GM19372 (cell line): ENCODE results near the gene TTC13.

Experiments
- ATAC-seq: cut with Tn5 transposase; IDR thresholded peaks from one replicate; pipeline ENCODE4 v1.9.1; 2021; ENCODE audit warnings: mild to moderate bottlenecking, low read depth, moderate library complexity; ENCODE audit not compliant: unreplicated experiment

Gene TTC13

GRCh38 chr1:230913496-230913895, 65.2 kb downstream of the TTC13 start:
- ATAC-seq = no peak

DNA sequence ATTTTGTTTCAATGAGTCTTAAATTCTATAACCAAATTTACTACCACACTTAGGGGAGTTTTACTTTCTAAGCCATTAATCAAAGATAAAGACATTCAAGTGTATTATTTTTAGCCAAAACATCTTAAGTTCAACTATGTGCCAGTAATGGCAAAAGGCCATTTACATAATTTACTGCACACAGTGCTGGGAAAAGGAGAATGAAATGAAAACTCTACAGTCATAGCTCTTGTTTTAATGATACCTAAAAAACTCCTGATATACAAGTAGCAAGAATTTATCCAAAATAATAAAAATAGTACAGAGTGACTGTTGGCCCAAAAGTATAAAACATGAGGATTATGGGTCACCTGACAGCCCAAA, 67.9 kb downstream of the TTC13 start:
- no peak for ATAC-seq

- ATAC-seq = no peak
Observed at GRCh38 chr1:230909974-230910754, 68.5 kb downstream of the TTC13 start.

DNA sequence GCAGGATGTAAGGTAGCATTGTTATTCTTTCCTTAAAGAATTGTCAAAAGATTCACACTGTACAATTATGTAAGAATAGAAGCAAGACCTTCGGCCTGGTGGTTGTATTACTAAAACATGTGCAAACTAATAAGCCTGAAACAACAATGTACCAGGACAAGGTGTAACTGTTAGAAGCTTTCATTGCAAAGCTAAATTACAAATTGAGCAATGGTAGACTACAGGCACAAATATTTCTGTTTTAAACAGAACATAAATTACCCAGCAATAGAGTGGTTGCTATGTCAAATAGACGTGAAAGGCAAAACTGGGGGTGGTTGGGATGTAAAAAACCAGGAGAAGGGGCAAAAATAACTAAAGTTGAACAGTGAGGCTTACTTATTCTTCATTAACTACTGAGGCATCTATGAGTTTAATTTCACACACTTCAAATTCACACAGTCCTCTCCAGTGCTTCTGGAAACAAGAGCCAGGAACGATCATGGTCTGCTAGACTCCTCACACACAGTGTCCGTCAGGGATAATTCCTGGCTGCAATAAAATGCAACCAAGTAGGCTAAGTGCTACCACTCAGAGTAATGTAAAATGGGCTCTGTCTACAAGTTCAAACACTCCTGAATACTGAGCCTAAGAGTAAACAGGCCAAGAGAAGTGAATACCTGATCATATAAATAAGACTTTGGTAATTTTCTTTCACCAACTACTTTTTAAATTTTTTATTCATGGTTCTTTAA, 71.0 kb downstream of the TTC13 start:
- ATAC-seq = no peak

DNA sequence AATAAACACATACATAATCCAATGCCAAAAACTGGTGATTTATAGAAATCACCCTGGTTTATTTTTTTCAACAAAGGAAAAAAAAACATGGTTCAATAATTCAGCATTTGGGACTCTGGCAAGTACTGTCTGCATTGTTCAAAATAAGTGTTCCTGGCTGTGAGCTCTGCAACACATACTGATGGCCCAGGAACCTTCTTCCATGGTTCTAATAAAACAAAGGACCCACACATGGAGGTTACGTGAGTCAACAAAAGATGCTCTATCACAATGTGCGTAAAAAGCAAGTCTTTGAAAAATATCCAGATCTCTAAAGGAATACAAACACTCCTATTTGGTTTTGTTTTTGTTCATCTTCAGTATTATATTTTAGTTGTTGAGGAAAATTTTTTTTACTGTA, 72.4 kb downstream of the TTC13 start:
- ATAC-seq = no peak

- ATAC-seq = no peak
Observed at GRCh38 chr1:230905733-230906132, 72.9 kb downstream of the TTC13 start.

- no peak for ATAC-seq
Observed at GRCh38 chr1:230902349-230902923, 76.2 kb downstream of the TTC13 start.

- no peak for ATAC-seq
Observed at GRCh38 chr1:230901671-230902070, 77.0 kb downstream of the TTC13 start.

- ATAC-seq = no peak
Observed at GRCh38 chr1:230900984-230901383, 77.7 kb downstream of the TTC13 start.

GRCh38 chr1:230899841-230900251, 78.8 kb downstream of the TTC13 start:
- no peak for ATAC-seq

DNA sequence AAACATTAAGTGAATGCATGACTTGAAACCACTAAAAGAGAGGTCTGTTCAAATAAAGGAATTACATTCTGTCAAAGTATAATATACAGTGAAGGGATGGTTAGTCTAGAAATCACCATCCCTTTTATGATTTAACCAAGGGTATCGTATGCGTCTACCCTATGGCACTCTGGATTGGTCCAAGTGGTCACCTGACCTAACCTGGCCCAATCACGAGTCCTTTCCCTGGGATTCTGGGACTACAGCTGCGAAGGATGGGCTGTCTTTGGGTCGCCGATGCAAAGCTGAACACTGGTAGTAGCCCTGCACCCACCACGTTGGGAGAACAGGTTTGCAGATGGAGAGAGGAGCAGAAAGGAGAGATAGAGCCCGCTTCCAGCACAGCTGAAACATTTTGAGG, 79.9 kb downstream of the TTC13 start:
- ATAC-seq = no peak

- ATAC-seq = no peak
Observed at GRCh38 chr1:230898144-230898543, 80.5 kb downstream of the TTC13 start.

GRCh38 chr1:230896779-230897178, 81.9 kb downstream of the TTC13 start:
- ATAC-seq = no peak

GRCh38 chr1:230895452-230895851, 83.2 kb downstream of the TTC13 start:
- ATAC-seq = no peak

DNA sequence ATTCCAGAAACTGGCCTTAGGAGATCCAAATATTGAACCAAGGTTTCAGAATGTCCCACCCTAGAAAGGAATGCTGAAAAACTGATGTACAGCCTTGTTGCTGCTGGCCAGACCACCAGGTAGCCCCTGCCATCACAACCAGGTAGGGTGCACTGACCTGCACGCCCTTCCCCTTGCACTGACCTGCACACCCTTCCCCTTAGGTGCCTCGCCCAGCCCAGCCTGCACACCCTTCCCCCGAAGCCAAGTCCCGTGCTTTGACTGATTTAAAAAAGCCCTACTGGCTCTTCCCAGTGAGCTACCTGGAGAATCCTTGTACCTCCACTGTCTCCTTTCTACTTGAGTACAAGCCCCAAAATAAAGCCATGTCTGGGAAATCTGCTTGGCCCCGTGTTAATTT, 84.0 kb downstream of the TTC13 start:
- ATAC-seq = no peak

- no peak for ATAC-seq
Observed at GRCh38 chr1:230894032-230894431, 84.6 kb downstream of the TTC13 start.

DNA sequence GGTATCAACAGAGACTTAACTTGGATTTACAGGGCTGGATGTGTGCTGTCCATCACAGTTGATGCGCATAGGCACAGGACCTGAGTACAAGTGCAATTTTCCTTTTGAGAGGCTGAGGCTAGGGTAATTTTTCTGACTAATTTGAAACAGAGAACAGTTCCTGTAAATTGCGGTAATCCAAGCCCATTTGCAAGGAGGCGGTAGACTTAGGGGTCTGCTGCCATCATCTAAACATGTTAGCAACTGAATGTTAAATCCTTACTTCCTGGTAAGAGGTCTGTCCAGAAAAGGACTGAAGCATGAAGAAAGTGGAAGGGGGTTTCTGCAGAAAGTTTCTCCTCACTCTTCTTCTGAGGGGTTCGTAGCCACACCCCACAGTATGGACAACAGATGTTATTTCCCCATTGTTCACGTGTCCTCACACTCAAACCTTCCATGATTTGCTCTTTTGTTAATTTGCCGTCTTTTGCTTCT, 86.6 kb downstream of the TTC13 start:
- ATAC-seq = no peak

GRCh38 chr1:230891413-230891812, 87.2 kb downstream of the TTC13 start:
- ATAC-seq = no peak

GRCh38 chr1:230884646-230885045, 94.0 kb downstream of the TTC13 start:
- no peak for ATAC-seq

DNA sequence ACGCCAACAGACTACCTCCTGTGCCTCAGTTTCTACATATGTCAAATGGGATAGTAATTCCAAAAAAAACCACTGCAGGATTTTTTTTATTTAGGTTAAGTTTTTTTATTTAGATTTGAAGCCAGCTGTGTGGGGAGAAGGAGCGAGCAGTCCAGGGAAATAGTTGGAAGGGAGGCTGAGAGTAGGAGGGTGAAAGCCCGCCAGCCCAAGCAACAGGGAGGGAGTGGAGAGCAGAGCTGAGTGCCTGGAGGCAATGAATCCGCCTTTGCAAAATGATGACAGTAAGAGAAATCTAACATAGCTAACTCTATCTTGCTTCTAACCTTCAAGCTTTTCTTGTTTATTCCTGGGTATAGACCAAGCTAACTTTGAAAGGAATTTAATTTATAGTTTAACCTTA, 94.7 kb downstream of the TTC13 start:
- no peak for ATAC-seq

DNA sequence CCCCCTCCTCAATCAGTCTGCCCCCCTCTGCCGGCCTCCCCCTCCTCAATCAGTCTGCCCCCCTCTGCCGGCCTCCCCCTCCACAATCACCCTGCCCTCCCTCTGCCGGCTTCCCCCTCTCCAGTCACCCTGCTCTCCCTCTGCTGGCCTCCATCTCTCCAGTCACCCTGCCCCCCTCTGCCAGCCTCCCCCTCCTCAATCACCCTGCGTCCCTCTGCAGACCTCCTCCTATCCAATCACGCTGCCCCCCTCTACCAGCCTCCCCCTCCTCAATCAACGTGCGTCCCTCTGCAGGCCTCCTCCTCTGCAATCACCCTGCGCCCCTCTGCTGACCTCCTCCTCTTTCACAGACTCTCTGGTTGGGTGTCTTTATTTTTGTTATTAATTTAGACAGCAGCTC, 98.9 kb downstream of the TTC13 start:
- no peak for ATAC-seq

DNA sequence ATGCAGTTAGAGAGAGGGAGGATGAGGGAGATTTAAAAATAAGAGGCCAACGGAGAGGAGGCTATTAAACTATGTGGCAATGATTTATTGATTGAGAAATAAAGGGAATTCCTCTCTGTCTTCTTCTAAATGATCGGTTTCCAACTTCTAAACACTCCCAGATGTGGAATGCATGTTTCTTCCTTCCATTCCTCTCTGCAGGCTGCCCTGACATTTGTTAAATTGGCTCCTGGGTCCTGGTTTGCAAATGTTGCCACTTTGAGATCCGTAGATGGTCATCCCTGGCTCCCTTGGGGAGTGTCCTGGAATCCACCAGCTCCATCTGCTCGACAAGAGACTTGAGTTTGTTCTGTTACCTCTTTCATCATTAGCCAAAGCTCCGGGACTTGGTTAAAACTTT, 100.1 kb downstream of the TTC13 start:
- ATAC-seq = no peak
